NCI-H82 treated with DMSO at 0.1 percent for 48 hours (cell line): ENCODE data around the gene YES1.

Source experiments
- DNase-seq: peaks from one replicate; lab custom pipeline; 2025; ENCODE audit not compliant: unreplicated experiment; lab: John Stamatoyannopoulos, UW

The YES1 gene

GRCh38 chr18:811892-812375 lies at the start of gene YES1:
TSS of gene YES1 (minus strand) at chr18:812242. CDS start at chr18:756827, 55,415 bp downstream.
- no peak for DNase-seq

DNA sequence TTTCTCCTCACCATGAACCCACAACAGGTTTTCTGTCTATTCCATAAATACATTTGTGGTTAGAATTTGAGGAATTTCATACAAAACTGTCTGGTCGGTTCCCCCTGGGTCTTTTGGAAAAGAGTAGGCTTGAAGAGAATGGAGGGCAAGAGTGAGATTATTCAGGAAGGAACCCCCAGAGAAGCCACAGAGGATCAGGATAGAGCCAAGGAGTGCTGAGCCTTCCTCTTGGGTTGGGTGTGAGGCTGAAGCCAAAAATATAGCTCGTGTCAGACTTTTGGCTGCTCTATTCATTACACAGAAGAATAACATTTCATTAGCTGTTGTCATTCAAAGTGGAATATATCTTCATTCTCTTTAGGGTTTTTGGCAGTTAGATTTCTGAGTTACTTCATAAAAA lies 45.9 kb upstream of the YES1 start:
- DNase-seq = no peak

- DNase-seq = no peak
These were observed 41.4 kb upstream of the YES1 start for GRCh38 chr18:853471-853870.

- DNase-seq = no peak
These were observed 38.9 kb upstream of the YES1 start for GRCh38 chr18:850960-851359.

DNA sequence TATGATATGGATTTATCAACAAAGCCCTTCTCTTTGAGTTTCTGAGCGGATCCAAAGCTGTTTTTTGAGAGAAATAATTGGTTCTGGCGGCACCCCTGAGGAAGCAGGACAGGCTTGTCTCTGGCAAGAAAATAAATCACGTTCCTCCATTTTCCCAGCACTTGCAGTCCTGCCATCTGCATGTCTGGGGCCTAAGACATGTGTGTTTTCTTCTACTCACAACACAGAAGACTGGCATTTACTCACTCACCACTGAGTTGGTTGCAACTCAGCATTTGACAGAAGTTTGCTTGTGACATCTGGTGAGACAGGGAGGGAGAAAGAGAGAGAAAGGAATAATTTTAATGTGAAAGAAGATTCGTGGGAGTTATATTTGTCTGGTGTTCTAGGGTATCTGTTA lies 37.0 kb upstream of the YES1 start:
- no peak for DNase-seq

DNA sequence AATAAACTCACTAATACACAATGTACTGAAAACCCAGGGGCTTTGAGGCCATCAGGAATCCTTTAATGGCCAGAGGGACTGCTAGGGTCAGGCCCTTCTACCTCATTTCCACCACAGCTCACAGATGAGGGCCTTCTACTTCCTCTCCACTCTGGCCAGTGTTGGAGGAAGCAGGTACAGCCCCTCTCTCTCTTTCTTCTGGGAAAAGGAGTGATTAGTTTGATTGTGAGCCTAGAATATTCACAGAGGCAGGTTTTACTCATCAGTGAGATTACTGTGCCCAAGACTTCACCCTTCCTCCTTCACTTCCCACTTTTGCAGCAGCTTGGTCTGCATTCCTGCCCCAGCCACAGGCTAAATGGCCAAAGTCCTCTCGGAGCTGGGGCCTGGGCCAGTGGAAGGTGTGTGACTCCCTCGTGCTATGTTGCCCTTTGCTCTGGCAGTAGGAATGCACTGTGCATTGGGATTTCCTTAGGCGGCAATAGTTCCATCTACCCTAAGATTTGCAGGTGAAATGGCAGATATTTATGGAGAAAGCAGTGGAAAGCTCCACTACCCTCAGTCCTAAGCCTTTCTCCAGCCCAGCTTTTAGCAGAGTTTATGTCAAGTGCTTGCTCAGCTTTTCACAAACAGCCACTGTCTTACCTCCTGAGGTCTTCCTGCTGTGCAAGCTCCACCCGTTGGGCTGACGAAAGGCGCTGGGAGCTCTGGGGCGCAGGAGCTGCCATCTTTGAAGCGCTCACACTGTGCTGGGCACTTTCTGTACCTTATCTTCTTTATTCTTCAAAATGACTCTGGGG lies 36.2 kb upstream of the YES1 start:
- no peak for DNase-seq

DNA sequence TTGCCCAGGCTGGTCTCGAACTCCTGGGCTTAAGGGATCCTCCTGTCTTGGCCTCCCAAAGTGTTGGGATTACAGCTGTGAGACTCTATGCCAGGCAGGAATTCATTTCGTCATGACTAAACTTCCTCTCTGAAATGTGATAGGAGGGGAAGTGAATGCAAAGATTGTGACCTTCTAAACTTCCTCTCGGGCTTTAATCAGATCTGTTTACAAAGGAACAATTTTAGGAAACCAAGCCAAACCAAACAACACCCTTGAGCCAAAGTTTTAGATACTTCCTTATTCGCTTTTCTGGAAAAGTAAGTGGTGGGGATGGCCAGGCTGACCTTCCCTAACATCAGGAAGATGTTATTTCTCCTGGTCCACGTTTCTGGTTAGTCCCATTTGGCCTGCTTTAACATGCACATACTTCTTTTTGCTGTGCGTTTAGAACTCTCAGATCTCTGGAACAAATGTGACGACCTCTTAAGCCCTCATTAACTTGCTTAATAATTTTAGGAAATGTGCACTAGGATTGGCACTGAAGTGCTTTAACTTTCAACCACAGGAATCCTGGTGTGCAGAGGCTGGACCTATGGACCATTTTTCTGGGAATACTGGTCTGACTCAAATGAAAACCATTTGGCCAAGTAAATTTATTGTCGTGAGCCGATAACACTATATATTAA lies 33.2 kb upstream of the YES1 start:
- DNase-seq = no peak

- no peak for DNase-seq
These were observed 29.8 kb upstream of the YES1 start for GRCh38 chr18:841647-842370.

DNA sequence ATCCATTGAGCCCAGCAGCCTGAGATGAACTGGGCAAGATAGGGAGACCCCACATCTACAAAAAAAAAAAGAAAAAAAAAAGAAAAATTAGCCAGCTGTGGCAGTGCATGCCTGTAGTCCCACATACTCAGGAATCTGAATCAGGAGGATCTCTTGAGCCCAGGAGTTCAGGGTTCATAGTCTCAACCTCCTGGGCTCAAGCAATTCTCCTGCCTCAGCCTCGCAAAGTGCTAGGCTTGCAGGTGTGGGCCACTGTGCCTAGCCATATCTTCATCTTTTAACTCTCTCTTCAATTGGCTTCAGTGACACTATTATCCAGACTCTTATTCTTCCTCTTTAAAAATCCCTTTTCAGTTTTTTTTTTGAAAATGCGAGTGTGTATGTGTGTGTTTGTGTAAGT lies 28.5 kb upstream of the YES1 start:
- no peak for DNase-seq

DNA sequence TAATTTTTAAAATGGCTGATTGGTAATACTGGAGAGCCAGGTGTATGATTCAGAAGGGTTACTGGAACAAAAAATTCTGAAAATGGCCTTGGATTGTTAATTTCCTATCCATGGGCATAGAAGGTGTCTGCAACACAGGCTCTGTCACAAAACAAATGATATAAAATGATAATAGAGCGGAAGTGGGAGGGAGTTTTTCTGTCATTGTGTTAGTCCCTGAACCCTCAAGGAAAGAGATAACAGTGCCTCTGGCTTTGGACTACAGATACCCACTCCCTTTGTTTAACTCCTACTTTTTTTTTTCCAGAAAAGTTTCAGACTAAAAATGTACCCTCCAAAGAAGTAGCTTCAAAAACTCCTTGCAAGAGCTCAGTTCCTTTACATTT lies 28.0 kb upstream of the YES1 start:
- DNase-seq = no peak

DNA sequence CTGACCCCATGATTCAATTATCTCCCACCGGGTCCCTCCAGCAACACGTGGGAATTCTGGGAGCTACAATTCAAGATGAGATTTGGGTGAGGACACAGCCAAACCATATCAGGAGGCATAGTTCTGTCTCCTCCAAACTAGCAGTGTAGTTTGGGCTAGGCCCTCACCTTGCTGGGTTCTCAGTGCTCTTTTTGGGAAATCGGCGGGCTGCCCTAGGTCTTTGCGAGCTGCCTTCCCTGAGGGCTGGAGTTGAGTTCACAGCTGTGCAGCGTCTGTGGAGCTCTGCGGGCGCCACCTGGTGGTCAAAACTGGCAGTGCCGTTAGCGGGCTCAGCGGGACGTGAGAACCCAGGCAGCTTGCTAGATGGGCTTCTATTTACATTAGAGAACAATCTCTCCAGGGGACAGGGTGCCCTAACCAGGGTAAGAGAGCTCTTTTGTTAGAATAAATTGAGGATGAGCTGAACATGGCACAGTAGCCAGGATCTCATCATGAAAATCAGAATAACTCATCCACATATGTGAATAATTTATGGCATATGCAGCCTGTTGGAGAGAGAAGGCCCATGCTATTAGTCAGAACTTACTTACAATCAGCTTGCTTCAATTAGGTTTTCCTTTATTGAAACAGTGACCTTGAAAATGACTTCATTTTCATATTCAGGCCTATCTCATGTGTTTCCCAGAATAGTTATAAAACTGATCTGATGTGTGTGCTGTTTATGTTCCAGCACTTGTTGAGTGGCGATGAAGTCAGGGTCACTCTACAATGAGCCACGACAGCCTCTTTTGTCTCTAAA lies 27.4 kb upstream of the YES1 start:
- DNase-seq = peak; percentile 33

- DNase-seq = no peak
These were observed 25.9 kb upstream of the YES1 start for GRCh38 chr18:837922-838321.

DNA sequence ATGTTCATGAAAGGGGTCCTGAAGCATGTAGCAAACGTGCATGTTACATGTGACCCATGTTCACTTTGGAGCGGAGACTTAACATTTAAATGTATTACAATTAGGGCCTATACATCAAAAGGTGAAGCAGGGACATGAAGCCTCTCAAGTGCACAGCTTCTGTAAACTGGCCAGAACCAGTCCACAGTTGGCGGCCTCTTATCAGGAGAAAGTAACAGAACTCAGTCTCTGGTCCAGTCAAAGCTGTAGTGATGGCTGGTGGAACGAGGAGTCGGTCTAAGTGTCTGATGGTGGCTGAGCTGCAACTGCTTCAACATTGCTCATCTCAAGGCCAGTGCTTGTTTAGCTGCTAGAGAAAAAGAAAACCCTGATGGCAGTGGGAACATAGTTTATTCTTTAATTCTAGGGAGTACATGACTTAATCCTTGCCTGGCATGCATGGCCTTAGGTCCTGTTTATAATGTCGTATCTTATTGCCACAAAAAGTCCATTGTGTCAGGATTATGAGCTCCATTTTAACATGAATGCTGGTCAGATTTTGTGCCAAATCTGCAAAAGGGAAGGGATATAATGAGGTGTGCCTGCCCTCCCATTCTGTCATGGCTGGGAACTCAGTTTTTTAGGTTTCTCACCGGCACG lies 22.2 kb upstream of the YES1 start:
- no peak for DNase-seq

- DNase-seq = no peak
These were observed 21.2 kb upstream of the YES1 start for GRCh38 chr18:833197-833596.

DNA sequence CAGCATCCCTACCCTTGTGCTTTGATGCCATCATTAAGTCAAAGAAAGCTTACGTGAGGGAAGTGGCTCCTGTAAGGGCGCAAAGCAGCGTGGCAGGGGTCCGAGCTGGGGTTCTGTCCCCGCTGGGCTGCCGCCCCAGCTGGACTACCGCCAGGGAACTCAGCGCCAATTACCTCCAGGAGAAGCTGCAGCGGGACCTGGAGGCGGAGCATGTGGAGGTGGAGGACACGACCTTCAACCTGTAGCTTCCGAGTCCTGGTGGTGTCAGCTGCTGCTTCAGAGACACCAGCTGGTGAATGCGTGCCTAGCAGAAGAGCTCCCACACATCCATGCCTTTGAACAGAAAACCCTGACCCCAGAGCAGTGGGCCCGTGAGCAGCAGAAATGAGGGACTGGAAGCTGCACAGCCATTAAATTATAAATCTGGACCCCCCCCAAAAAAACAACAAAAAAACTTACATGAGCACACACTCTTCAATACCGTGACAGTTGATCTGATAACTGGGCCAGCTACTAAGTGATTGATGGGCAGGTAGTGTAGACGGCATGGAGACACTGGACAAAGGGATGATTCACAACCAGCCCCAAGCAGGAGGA lies 20.1 kb upstream of the YES1 start:
- peak; percentile 18 for DNase-seq

- DNase-seq = no peak
These were observed 18.4 kb upstream of the YES1 start for GRCh38 chr18:830315-830901.

GRCh38 chr18:829432-829831 lies 17.4 kb upstream of the YES1 start:
- DNase-seq = no peak

DNA sequence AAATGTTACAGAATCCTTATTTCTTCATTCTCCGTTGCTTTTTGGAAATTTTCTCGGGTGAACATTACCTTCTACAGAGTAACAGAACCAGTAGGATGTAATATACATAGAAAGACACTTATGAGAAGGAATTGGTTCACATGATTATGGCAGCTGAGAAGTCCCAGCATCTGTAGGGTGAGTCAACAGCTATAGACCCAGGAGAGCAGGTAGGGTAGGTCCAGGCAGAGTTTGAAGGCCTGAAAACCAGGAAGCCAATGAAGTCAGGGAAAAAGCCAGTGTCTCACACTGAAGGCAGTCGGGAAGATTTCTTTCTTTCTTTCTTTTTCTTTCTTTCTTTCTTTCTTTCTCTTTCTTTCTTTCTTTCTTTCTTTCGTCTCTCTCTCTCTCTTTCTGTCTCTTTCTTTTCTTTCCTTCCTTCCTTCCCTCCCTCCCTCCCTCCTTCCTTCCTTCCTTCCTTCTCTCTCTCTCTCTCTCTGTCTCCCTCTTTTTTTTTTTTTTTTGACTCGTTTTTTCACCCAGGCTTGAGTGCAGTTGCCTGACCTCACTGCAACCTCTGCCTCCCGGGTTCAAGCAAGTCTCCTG lies 15.1 kb upstream of the YES1 start:
- no peak for DNase-seq

DNA sequence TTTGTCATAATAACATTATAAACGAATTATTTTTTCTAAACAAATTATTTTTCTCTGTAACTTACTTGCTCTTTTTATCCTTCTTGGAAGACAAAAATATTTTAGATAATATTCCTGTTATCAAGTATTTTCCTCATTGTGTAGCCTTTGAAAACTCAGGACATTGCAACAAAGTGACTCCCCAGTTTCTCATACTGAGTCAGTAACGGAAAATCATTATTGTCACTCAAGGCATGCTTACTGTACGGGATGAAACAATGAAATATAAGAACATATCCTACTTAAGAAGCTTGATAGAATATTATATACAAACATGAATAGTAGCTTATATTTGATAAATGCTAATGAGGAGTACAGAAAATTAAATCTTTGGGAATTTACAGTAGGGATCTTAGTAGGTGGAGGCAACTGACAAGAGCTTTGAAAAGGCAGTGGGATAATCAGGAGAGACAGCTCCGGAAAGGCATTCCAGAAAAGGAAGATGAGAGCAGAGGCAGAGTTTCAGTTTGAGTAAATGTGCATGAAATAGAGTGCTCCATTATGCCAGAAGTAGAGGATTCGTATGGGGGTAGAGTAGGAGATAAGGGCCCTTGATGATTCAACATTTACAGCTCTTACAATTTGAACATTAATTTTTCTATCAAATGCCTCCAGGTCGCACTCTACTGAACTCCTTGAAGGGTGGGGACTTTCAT lies 14.0 kb upstream of the YES1 start:
- no peak for DNase-seq
